Measurements from ENCODE around the gene LPP. TPM values are rescaled to one million over a fixed set of nuclear protein-coding genes. Genes with fewer than 3 reads are reported as not detected.

The LPP gene
- total RNA-seq, 4 donors from 2014 or later, result 1,872 to 3,079 (median 2,300) TPM

DNA sequence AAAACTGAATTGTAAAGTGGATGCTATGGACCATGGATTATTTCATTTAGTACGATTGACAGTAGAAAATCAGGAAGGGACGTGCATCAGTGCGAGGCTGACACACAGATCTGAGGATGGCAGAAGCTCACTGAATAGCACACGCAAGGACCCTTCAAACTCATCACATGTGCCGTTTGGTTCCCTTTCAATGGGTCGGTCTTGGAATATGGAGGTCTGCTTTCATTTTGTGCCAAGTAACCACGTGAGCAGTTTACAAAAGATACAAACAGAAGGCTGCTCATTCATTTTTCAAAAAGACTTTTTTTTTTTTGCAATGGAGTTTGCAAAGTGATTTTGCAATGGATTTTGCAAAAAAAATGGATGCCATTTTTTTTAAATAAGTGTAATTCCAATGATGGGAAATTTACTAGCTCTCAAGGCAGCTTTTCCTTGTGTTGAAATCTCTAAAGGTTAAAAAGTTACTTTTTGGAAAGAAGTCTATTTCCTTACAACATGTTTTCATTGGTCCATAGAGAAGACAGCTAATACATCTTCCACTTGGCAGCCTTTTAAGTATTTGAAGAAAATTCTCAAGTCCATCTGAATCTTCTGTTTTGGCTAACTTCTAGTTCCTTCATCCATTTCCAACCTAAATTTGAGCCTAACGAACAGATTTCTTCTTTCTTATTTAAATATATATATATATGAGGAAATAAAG lies 625.5 kb downstream of the LPP start:
- intact Hi-C loops (cut with DNase I), result no loop called here
- no peaks in the 10 kb centered on the region for H3K27me3 ChIP-seq
- no peaks in the 10 kb centered on the region for H3K36me3 ChIP-seq
- no peaks in the 10 kb centered on the region for H3K9me3 ChIP-seq
- no peak for DNase-seq (ENCODE audit: extremely low spot score)
- H3K27ac ChIP-seq (replicated peaks in 1 of 4), result peak overlapping the region; percentile 66 to 86 (median 76)
- 77% methylated on average over 8 of the region's 8 CpGs for WGBS
- no peak for TF ChIP-seq POLR2A (IDR thresholded peaks at IDR 0.05; ENCODE audit: low read depth)
- peak; percentile 6 to 8 for TF ChIP-seq POLR2AphosphoS5 (IDR thresholded peaks at IDR 0.05)
- H3K4me1 ChIP-seq, result peaks cover 42 to 89% (median 83%) of the 10 kb centered on the region in 4 donors
- H3K4me3 ChIP-seq, result no peak overlapping the region

DNA sequence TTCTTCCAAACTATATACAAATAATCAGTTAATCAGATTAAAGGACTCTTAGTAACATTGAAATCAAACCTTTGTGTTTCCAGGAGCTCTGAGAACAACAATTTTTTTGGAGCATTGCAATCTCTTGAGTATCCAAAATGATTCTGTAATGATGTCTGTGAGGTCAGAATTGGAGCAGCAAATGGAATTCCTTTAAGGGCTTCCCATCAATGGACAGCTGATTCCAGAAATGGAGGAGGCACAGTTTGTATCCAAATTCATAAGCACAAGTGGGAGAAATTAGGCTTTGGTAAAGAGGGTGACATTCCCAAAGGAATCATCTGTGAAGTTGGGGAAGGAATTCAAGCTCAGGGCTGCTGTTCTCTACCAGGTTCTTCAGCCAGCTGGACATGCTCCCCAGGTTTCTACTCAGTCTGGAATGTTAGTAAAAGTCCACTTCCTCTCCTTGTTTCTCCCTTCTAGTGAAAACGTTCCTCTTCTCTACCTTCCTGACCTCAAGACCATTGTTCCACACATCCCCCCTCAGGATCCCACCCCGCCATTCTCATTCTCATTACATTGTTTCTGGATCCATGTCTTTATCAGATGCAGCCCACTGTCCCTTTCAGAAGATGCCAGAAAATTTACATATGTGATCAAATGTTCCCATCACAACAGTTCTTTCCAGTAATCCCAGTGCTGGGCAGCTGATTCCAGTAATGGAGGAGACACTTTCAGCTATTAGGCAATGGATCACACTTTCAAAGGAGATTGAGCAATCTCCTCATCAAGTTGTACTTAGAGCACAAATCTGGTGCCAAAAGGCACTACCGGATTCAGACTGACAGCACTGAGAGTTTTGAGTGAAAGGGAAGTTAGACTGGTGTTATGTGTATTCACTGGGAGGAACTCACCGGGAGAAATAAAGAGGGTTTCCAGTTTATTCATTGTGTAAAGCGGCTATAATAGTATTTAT lies 626.5 kb downstream of the LPP start:
- no peaks in the 10 kb centered on the region for H3K27me3 ChIP-seq
- intact Hi-C loops (cut with DNase I), result no loop called here
- peak overlapping the region; percentile 66 to 86 (median 76) for H3K27ac ChIP-seq (replicated peaks in 1 of 4)
- DNase-seq (ENCODE audit: extremely low spot score), result no peak
- TF ChIP-seq EP300 (IDR thresholded peaks at IDR 0.05) (peak; percentile 91), POLR2A (IDR thresholded peaks at IDR 0.05; ENCODE audit: low read depth) (no peak), POLR2AphosphoS5 (IDR thresholded peaks at IDR 0.05) (peak; percentile 46 to 79)
- TF ChIP-seq, protein P1, sequence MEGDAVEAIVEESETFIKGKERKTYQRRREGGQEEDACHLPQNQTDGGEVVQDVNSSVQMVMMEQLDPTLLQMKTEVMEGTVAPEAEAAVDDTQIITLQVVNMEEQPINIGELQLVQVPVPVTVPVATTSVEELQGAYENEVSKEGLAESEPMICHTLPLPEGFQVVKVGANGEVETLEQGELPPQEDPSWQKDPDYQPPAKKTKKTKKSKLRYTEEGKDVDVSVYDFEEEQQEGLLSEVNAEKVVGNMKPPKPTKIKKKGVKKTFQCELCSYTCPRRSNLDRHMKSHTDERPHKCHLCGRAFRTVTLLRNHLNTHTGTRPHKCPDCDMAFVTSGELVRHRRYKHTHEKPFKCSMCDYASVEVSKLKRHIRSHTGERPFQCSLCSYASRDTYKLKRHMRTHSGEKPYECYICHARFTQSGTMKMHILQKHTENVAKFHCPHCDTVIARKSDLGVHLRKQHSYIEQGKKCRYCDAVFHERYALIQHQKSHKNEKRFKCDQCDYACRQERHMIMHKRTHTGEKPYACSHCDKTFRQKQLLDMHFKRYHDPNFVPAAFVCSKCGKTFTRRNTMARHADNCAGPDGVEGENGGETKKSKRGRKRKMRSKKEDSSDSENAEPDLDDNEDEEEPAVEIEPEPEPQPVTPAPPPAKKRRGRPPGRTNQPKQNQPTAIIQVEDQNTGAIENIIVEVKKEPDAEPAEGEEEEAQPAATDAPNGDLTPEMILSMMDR (IDR thresholded peaks at IDR 0.05), result no peak
- H3K4me1 ChIP-seq, result peaks cover 42 to 79% (median 74%) of the 10 kb centered on the region in 4 donors
- no peaks in the 10 kb centered on the region for H3K36me3 ChIP-seq
- H3K4me3 ChIP-seq, result no peak overlapping the region
- WGBS, result 69% methylated on average over 5 of the region's 5 CpGs
- H3K9me3 ChIP-seq, result no peaks in the 10 kb centered on the region

DNA sequence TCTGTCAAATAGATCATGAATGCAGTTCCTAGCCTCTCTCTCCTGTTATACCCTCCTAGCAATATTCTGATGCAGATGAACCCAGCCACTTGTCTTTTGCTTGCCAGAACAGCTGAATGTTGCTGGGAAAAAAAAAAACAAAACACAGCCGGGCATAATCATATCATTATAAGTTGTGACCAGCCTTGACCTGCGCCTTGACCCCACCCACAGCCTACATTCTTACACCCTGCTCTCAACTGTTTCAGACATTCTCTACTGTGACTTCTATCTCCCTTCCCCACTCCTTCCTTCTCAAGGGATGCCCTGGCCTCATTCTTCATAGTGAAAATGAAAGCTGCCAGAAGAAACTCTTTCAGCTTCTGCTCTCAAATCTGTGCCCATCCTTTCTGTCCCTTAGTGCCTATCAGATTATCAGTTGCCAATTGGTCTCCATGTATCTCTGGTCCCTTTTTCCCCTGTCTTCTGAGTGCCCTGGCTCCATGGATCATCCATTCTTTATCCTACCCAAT lies 628.7 kb downstream of the LPP start:
- H3K36me3 ChIP-seq, result no peaks in the 10 kb centered on the region
- no peak for DNase-seq (ENCODE audit: extremely low spot score)
- peak overlapping the region; percentile 25 to 86 (median 72) for H3K27ac ChIP-seq (replicated peaks in 1 of 4)
- 81% methylated on average over 2 of the region's 2 CpGs for WGBS
- TF ChIP-seq POLR2A (IDR thresholded peaks at IDR 0.05; ENCODE audit: low read depth), result no peak
- no peak for TF ChIP-seq POLR2AphosphoS5 (IDR thresholded peaks at IDR 0.05)
- no peak for TF ChIP-seq EP300 (IDR thresholded peaks at IDR 0.05)
- TF ChIP-seq, protein P1 (IDR thresholded peaks at IDR 0.05), result no peak
- H3K9me3 ChIP-seq, result no peaks in the 10 kb centered on the region
- no peak overlapping the region for H3K4me3 ChIP-seq
- intact Hi-C loops (cut with DNase I), result no loop called here
- H3K4me1 ChIP-seq, result peaks cover 21 to 78% (median 69%) of the 10 kb centered on the region in 4 donors
- no peaks in the 10 kb centered on the region for H3K27me3 ChIP-seq

DNA sequence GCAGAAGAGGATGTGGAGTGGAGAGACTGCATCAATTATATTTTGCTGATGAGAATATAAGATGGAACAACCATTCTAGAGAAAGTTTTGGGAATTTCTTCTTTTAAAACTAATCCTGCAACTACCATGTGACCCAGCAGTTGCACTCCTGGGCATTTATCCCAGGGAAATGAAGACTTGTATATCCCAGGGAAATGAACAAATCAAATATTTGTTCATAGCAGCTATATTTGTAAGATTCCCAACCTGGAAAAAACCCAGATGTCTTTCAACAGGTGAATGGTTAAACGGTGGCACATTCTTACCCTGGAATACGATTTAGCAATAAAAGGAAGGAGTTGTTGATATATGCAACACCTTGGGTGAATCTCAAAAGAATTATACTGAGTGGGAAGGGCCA lies 632.5 kb downstream of the LPP start:
- Histone ChIP-seq H3K9me3 (no peaks in the 10 kb centered on the region), H3K27me3 (no peaks in the 10 kb centered on the region), H3K4me1 (peaks cover 5 to 72% (median 58%) of the 10 kb centered on the region in 4 donors), H3K36me3 (no peaks in the 10 kb centered on the region), H3K4me3 (no peak overlapping the region), H3K27ac (replicated peaks in 1 of 4) (no peak overlapping the region)
- intact Hi-C loops (cut with DNase I), result no loop called here
- TF ChIP-seq POLR2AphosphoS5 (IDR thresholded peaks at IDR 0.05) (no peak), POLR2A (IDR thresholded peaks at IDR 0.05; ENCODE audit: low read depth) (no peak)
- no peak for DNase-seq (ENCODE audit: extremely low spot score)
- WGBS, result 68% methylated on average over 2 of the region's 2 CpGs

DNA sequence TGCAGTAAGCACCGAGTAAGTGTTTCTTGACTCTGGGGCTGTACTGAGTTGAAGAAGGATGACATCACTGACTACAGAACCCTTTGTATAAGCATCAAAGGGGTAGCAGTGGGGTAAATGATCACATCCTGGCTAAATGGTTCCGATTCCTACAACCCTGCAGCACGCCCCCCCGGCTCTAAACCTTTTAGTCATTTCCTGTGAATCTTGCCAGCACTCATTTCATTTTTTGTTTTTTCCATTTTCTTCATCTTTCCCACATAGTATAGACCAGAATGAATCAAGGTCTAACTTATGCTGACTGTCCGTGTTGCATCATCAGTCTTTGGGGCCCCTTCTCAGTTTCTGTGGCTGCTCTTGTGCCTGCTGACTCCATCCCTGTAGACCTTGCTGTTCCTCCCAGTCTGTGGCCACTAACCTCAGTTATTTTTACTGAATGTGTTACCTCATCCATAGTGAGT lies 634.7 kb downstream of the LPP start:
- Histone ChIP-seq H3K4me3 (no peak overlapping the region), H3K27ac (replicated peaks in 1 of 4) (peak overlapping the region in 2 of 4 donors; percentile 0 to 39), H3K9me3 (no peaks in the 10 kb centered on the region), H3K4me1 (peaks cover 5 to 74% (median 60%) of the 10 kb centered on the region in 4 donors), H3K36me3 (no peaks in the 10 kb centered on the region), H3K27me3 (no peaks in the 10 kb centered on the region)
- WGBS, result 61% methylated on average over 5 of the region's 5 CpGs
- no peak for DNase-seq (ENCODE audit: extremely low spot score)
- TF ChIP-seq POLR2AphosphoS5 (IDR thresholded peaks at IDR 0.05), result no peak
- intact Hi-C loops (cut with DNase I), result no loop called here
